GM12891 (cell line): ENCODE data around the gene UCKL1.
"Not testable (repeated sequence)": the region's sequence is repeated elsewhere in the genome, so short reads cannot be mapped to it uniquely, and the experiment has no call there.

Experiments used
- DNase-seq: peaks from one replicate; pipeline ENCODE4 v3.0.0; 2011; ENCODE audit warnings: low spot score; ENCODE audit not compliant: insufficient read length
- FAIRE-seq: peaks from 2 replicates; lab custom pipeline; 2011; peaks lifted over from hg19 to GRCh38; lab: Jason Lieb, UNC
- PAX5 ChIP-seq: IDR thresholded peaks from 2 replicates; pipeline ENCODE4 v1.6.1; 2011; ENCODE audit warnings: low read length, moderate library complexity, mild to moderate bottlenecking; ENCODE audit not compliant: insufficient read depth, severe bottlenecking
- POLR2A ChIP-seq: IDR thresholded peaks from 2 replicates; pipeline ENCODE4 v1.6.1; 2011; ENCODE audit warnings: low read depth, low read length, control low read depth
- POLR2AphosphoS5 ChIP-seq: IDR thresholded peaks from 2 replicates; pipeline ENCODE4 v1.6.1; 2011; ENCODE audit warnings: low read depth, low read length, control low read depth
- POU2F2 ChIP-seq: IDR thresholded peaks from 2 replicates; pipeline ENCODE4 v1.6.1; 2011; ENCODE audit warnings: low read depth, mild to moderate bottlenecking, control low read depth, low read length, moderate library complexity
- SPI1 ChIP-seq: IDR thresholded peaks from 2 replicates; pipeline ENCODE4 v1.6.1; 2011; ENCODE audit warnings: low read depth, low read length, control low read depth
- TAF1 ChIP-seq: IDR thresholded peaks from 2 replicates; pipeline ENCODE4 v1.6.1; 2011; ENCODE audit warnings: low read depth, low read length, control low read depth

UCKL1 gene

DNA sequence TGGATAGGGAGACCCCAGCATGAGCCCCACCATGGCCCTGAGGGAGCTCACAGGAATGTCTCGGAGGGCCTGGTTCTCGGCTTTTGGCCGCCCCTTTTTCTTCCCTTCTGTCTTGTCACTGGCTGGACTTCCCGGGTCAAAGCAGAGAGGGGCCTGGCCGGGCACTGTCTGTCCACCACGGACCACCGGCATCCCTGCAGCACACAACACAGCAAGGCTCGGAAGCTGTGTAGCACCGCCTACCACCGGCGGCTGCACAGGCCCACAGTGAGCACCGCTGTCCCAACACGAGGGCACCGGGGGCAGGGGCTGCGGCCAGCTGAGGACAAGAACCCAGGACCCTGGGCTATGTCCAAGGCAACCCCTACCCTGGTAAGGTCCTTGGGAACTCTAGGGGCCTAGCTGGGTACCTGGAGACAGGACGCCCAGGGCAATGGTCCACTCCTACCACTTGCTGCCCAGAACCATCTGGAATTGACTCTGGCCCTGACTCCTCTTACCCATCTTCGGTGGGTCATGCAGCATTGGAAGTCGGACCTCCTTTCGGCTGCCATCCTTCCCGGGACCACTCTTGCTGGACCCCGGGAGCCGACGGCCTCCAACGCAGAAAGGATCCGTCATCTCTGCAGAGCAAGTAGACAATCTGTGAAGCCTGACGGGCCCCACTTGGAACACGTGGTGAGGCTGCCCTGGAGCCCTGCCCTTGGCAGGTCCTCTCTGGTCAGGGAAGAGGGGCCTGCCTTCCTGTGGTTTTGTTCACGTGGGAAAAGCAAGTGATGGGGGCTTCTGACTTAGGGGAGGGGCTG lies 11.3 kb upstream of the UCKL1 start:
- no peak for DNase-seq

DNA sequence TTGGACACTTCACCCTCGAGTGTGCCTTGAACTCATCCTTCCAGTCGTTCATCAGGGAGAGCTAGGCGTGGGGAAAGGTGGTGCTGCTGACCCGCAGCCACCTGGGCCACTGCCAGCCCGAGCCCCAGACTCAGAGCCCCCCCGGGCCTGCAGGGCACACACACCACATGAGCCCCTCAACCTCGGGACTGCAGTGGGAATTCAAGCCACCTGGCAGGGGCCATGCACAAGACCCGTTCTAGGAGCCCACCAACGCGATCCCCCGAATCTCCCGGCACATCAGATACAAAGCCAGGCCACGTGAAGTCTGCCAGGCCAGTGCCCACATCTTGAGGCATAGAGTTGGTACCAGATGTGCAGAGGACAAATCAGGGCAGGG lies 10.7 kb upstream of the UCKL1 start:
- DNase-seq (no peak), FAIRE-seq (no peak)
- TF ChIP-seq POLR2A (peak; percentile 44; the same call in 1 of the 2 replicates), POU2F2 (no peak)

More for the DNA sequence above, 11.3 kb upstream of the UCKL1 start:
- no peak for FAIRE-seq
- TF ChIP-seq PAX5 (no peak), POU2F2 (no peak), POLR2AphosphoS5 (no peak; the same call in 1 of the 2 replicates), SPI1 (no peak), POLR2A (no peak), TAF1 (no peak)

DNA sequence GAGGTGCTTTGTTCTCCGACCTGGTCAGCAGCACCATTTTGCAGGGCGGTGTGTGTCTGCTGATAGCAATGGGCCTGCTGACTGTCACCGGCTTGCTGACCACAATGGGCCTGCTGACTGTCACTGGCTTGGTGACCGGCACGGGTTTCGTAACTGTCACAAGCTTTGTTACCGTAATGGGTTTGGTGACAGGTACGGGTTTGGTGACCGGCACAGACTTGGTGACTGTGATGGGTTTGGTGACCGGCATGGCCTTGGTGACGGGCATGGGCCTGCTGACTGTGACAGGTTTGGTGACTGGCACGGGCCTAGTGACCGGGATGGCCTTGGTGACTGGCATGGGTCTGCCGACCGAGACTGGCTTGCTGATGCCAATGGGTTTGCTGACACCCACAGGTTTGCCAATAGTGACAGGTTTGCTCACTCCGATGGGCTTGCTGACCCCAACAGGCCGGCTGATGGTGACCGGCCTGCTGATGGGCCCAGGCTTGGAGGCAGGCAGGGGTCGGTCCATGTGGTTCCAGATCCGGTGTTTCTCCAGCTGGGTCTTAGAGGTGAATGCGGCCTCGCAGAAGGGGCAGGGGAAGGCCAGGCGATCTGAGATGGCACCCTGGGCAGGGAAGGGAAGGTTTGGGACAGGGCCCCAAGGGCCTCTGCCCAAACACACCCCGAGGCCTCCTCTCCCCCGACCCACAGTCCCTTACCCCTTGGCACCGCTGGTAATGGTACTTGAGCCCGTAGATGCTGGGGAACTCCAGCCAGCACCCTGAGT lies 10.1 kb upstream of the UCKL1 start:
- no peak for DNase-seq
- TF ChIP-seq POLR2AphosphoS5 (no peak), PAX5 (no peak), POU2F2 (no peak), TAF1 (no peak)

DNA sequence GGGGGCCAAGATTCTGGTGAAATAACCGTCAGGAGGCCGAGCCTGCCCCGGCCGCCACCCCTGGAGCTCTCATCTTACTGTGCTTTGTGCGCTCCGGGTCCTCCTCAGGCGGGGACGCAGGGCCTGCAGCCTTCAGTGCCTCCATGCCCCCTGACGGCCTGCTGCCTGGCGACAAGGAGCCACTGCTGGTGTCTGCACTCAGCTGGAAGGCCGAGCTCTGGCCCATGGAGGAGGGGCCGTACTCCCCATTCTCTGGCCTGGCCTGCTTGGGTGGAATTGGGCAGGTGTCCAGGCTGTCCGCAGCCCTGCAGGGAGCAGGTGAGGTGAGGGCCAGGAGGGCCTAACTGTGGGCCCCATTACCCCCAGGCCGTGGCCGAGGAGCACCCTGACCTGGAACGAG lies 8.2 kb upstream of the UCKL1 start:
- no peak for DNase-seq
- no peak for FAIRE-seq
- TF ChIP-seq POU2F2, result no peak
- TF ChIP-seq POLR2AphosphoS5, result no peak
- TF ChIP-seq TAF1, result no peak
- TF ChIP-seq POLR2A, result no peak
- TF ChIP-seq SPI1, result no peak
- TF ChIP-seq PAX5, result no peak

More for the DNA sequence above, 10.1 kb upstream of the UCKL1 start:
- no peak for FAIRE-seq

DNA sequence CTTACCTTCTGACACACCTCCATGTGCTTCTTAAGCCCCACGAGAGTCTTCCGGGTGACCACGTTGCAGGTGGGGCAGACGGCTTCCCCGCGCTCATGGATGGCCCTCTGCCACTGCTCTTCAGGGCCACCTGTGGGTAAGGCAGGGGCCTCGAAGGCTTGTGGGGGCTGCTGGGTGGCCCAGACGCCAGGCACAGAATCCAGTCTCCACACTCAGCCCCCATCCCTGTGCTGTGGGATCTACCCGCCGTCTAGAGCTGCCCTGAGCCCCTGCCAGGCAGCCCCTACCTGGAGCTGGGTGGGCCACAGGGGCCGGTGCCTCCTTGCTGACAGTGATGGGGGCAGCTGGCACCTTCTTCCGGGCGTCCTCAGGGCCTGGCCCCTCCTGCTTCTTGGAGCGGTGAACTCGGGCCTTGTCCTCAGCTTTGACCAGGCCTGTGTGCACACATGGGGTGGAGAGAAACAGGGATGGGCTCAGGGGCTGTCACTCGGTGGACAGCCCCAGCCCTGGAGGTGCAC lies 7.6 kb upstream of the UCKL1 start:
- FAIRE-seq (no peak), DNase-seq (no peak)
- TF ChIP-seq POU2F2 (no peak), SPI1 (no peak), POLR2A (0 out of 2 replicates have a peak, but pooled peaks have one; percentile 19), PAX5 (no peak), POLR2AphosphoS5 (no peak)

DNA sequence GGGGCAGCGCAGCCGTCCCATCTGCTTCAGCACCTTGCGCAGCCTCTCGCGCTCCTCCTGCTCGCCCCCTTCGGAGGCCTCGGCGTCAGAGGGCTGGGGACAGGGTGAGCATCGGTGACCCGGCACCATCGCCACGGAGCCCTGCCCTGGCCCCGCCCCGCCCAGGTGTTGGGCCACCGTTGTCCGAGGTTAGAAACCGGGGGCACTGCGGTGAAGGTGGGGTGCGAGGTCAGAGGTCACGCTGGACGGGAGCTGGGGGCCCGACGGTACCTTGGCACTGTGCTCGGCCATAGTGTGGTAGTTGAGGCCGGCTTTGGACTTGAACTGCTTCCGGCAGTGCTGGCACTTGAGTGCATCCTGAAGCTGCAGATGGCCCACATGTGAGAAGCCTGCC lies 7.1 kb upstream of the UCKL1 start:
- DNase-seq, result no peak
- FAIRE-seq, result no peak
- no peak for TF ChIP-seq TAF1
- TF ChIP-seq POU2F2, result no peak
- no peak for TF ChIP-seq SPI1
- TF ChIP-seq POLR2AphosphoS5, result no peak
- TF ChIP-seq POLR2A, result no peak
- no peak for TF ChIP-seq PAX5

DNA sequence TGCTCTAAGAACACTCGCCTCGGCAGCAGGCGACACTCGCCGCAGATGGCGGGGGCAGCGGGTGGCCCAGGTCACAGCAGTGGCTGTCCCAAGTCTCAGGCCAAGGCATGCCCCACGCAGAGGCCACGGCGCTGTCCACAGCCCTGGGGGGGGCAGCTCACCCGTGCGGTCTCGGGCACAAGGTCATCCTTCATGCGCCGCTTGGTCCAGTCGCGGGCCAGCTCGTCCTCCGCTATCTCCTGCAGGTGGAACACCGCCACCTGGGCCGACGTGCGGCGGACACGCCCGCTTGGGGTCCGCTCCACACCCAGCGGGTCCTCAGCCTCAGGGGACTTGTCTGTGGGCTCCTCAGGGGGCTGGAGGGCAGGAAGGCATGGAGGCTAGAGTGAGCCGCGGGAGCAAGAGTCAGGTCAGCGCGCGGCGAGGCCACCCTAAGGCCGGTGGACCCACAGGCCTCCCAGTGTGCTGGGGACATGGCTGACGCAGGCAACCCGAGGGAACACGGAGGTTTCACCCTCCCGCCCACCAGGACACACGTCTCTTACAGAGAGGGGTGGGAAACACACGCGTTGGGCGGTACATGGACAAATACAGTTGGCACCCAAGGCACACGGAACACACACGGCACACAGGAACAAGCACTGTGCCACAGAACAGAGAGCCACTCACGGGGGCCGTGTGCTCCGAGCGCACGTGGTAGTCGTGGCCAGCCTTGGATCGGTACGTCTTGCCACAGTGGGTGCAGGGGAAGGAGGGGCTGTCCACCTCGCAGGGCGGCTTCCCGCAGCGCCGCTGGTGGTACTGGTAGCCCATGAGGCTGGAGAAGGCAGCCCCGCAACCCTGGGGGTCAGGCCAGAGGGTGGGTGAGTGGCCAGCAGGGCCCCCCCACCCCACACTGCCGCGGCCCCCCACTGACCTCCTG lies 6.5 kb upstream of the UCKL1 start:
- FAIRE-seq, result no peak
- no peak for DNase-seq
- TF ChIP-seq POU2F2, result no peak
- TF ChIP-seq POLR2AphosphoS5, result no peak
- TF ChIP-seq SPI1, result no peak
- TF ChIP-seq PAX5, result no peak

DNA sequence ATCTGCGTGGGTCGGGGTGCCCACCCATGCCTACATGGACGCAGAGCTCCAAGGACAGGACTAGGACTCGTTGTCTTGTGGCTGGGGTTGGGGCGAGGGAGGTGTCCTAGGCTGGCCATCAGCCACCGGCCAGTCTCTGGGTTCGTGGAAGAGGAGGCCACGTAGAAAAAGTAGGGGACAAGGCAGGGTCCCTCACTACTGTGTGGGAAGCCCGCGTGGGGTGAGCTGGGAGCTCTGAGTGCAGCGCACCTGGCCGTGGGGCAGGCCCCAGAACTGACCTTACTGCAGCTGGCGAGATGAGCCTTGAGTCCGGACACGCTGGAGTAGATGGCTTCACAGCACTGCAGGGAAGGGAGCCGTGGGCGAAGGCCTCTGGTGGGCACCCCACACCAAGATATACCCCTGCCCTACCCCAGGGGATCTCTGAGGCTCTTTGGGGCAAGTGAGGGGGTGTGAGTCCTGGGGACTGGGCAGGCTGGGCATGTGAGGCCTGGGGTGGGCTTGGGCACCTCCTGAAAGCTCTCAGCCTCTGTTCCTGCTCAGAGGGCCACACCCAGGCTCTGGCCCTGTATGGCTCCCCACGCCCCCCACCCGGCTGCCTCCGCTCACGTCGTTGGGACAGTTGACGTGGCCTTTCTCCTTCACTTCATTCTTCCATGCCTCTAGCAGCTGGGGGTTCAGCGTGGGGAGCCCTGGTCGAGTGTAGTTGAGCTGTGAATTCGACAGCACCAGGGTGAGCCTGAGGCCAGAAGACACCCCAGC lies 5.6 kb upstream of the UCKL1 start:
- no peak for TF ChIP-seq POLR2A
- no peak for TF ChIP-seq POU2F2
- TF ChIP-seq PAX5, result no peak
- TF ChIP-seq SPI1, result no peak
- no peak for TF ChIP-seq POLR2AphosphoS5
- no peak for TF ChIP-seq TAF1

DNA sequence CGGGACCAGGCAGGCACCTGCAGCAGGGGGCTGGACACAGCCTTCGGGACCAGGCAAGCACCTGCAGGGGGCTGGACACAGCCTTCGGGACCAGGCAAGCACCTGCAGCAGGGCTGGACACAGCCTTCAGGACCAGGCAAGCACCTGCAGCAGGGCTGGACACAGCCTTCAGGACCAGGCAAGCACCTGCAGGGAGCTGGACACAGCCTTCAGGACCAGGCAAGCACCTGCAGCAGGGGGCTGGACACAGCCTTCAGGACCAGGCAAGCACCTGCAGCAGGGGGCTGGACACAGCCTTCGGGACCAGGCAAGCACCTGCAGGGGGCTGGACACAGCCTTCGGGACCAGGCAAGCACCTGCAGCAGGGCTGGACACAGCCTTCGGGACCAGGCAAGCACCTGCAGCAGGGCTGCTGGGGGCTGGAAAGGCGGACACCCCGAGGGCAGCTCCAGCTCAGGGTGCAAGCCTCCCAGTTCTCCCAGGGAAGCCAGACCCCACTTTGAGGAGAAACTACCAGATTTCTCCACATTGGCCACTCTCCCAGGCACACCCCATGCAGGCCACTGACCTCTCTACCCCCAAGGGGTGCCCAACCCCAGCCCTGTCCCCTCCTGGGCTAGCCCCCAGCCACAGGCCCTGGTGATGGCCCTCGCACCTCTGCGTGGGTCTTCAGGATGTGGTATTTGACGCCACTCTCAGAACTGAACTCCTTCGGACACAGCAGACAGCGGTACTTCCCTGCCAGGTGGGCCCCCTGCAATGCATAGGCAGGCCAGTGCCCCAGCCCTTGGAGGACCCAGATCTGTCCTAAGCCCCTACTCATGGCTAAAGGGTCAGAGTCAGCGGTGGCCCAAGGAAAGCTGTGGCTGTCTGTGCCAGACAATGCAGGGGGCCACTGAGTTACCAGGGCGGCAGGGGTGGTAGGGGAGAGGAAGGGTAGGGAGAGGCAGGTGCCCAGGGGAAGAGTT lies 4.7 kb upstream of the UCKL1 start:
- not testable (repeated sequence) for FAIRE-seq, DNase-seq

More for the DNA sequence above, 5.6 kb upstream of the UCKL1 start:
- no peak for FAIRE-seq
- DNase-seq, result no peak
